GM23248 (cell line): ENCODE data around the gene GRAMD1B. TPM values are rescaled to one million over a fixed set of nuclear protein-coding genes. Genes with fewer than 3 reads are reported as not detected.
"Not testable (repeated sequence)": the region's sequence is repeated elsewhere in the genome, so short reads cannot be mapped to it uniquely, and the experiment has no call there.

Source experiments
- DNase-seq: peaks from one replicate; pipeline ENCODE4 v3.0.0-alpha.2; 2015
- H2AFZ ChIP-seq: fragments of 200-600 bp; sonication (generic); 2 replicates; pipeline ENCODE4 v1.6.1; 2016; ENCODE audit warnings: antibody characterized with exemption
- H3F3A ChIP-seq: fragments of 200-600 bp; sonication (generic); 2 replicates; pipeline ENCODE4 v1.6.1; 2016; ENCODE audit warnings: mild to moderate bottlenecking, antibody characterized with exemption, mixed run types; ENCODE audit not compliant: insufficient read depth
- H3K27ac ChIP-seq: fragments of 200-600 bp; sonication (generic); 2 replicates; pipeline ENCODE4 v1.5.1; 2016; ENCODE audit warnings: mild to moderate bottlenecking
- H3K27me3 ChIP-seq: fragments of 200-600 bp; sonication (generic); replicated peaks from 2 replicates; pipeline ENCODE4 v1.6.1; 2016; ENCODE audit warnings: mild to moderate bottlenecking; ENCODE audit not compliant: insufficient read depth
- H3K36me3 ChIP-seq: fragments of 200-600 bp; sonication (generic); 2 replicates; pipeline ENCODE4 v1.6.1; 2016; ENCODE audit warnings: low read depth, mild to moderate bottlenecking
- H3K4me1 ChIP-seq: fragments of 200-600 bp; sonication (generic); 2 replicates; pipeline ENCODE4 v1.6.1; 2016; ENCODE audit warnings: mild to moderate bottlenecking; ENCODE audit not compliant: insufficient read depth
- H3K4me2 ChIP-seq: fragments of 200-600 bp; sonication (generic); one replicate; pipeline ENCODE4 v1.6.1; 2016; ENCODE audit warnings: mild to moderate bottlenecking; ENCODE audit not compliant: unreplicated experiment
- H3K4me3 ChIP-seq: fragments of 200-600 bp; sonication (generic); 2 replicates; pipeline ENCODE4 v1.5.1; 2016; ENCODE audit warnings: mild to moderate bottlenecking
- H3K79me2 ChIP-seq: fragments of 200-600 bp; sonication (generic); 2 replicates; pipeline ENCODE4 v1.6.1; 2016; ENCODE audit warnings: mild to moderate bottlenecking; ENCODE audit not compliant: insufficient read depth
- H3K9ac ChIP-seq: fragments of 200-600 bp; sonication (generic); 2 replicates; pipeline ENCODE4 v1.6.1; 2016; ENCODE audit warnings: mild to moderate bottlenecking
- H3K9me2 ChIP-seq: fragments of 200-600 bp; sonication (generic); 2 replicates; pipeline ENCODE4 v1.6.1; 2016; ENCODE audit warnings: mixed run types, mild to moderate bottlenecking, moderate library complexity; ENCODE audit not compliant: insufficient read depth
- H3K9me3 ChIP-seq: fragments of 200-600 bp; sonication (generic); one replicate; pipeline ENCODE4 v1.6.1; 2017; ENCODE audit warnings: low read depth
- H4K20me1 ChIP-seq: fragments of 200-600 bp; sonication (generic); 2 replicates; pipeline ENCODE4 v1.6.0; 2016; ENCODE audit not compliant: insufficient read depth
- EZH2 ChIP-seq: fragments of 200-600 bp; sonication (generic); IDR thresholded peaks from 2 replicates; pipeline ENCODE4 v1.6.1; 2018; ENCODE audit warnings: antibody characterized with exemption, mild to moderate bottlenecking; ENCODE audit not compliant: insufficient read depth, poor library complexity, severe bottlenecking
- EZH2phosphoT487 ChIP-seq: fragments of 200-600 bp; sonication (generic); IDR thresholded peaks from 2 replicates; pipeline ENCODE4 v1.6.1; 2018; ENCODE audit warnings: antibody characterized with exemption, moderate library complexity, mild to moderate bottlenecking, low read depth; ENCODE audit not compliant: insufficient read depth
- WGBS, 2 experiments: methylation state at CpG; one replicate each; pipeline ENCODE4 v1.1.6; 2015 to 2017; ENCODE audit warnings: low lambda C conversion rate in 2 of 2, low coverage in 1 of 2; ENCODE audit errors: missing lambda C conversion rate in 2 of 2; 5-methylcytosine and 5-hydroxymethylcytosine counted together
- in situ Hi-C: fragments of 300-500 bp; cut with MboI; formaldehyde crosslinking; loops from 2 replicates; pipeline ENCODE4 v1.15.0; 2020
- polyA plus RNA-seq: library from polyadenylated mRNA; unstranded; fragments of >200 nt; fragmentation: Nextera tagmentation; extraction: Ambion mirVana; gene quantifications from 2 replicates; pipeline ENCODE4 v1.2.1, GENCODE V29; 2016
- total RNA-seq: library from RNA; depleted of rRNA; stranded (reverse); fragments of >200 nt; shearing (Covaris generic); gene quantifications from 2 replicates; pipeline ENCODE4 v1.2.3, GENCODE V29; 2014

GRAMD1B gene
- total and polyA plus RNA-seq, 2 experiments from 2014 or later: 4.1 to 14.8 TPM

DNA sequence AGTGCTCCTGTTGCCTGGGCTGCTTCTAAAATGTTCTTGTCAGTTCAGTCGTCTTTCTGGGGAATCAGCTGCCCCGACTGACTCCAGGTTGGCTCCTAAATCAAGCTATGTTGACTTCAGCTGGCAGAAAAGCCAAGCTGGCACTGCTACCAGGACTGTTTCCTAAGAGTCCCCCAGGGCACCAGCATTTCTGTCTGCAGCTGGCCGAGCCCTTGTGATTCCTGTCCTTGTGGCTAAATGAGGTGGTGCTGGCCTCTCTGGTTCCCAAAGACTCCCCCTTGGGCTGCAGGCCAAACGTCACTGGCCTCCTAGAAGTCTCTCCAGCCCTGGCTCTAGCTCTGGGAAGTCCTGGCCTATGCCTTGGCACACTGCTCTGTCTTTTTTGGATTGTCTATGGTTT is 31.1 kb downstream of the GRAMD1B start:
- Histone ChIP-seq H3K27me3 (no peaks in the 10 kb centered on the region), H3K4me3 (no peak overlapping the region), H3K79me2 (peaks cover 96% of the 10 kb centered on the region), H3K4me1 (no peaks in the 10 kb centered on the region), H3K9me3 (no peaks in the 10 kb centered on the region), H3K27ac (no peak overlapping the region), H3K4me2 (no peak overlapping the region), H3K9ac (no peak overlapping the region), H4K20me1 (no peaks in the 10 kb centered on the region), H2AFZ (no peak overlapping the region), H3K9me2 (no peaks in the 10 kb centered on the region), H3F3A (no peaks in the 10 kb centered on the region), H3K36me3 (no peaks in the 10 kb centered on the region)
- TF ChIP-seq EZH2 (no peak), EZH2phosphoT487 (no peak)
- in situ Hi-C loops: no loop called here
- DNase-seq: peak; percentile 19
- WGBS, 2 experiments: 33 to 40% methylated on average over 4 of the region's 4 CpGs

DNA sequence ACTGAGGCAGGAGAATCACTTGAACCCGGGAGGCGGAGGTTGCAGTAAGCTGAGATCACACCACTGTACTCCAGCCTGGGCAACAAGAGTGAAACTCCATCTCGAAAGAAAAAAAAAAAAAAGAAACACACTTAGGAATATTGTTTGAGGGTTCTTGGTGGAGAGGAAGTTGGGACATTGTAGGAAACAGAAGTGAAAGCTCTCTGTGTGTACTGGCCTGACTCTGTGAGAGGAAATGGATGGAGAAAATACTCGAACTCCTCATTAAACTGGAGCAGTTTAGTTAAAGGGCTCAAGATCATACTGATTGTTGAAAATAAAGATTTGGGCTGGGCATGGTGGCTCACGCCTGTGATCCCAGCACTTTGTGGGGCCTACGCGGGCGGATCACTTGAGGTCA is 35.6 kb downstream of the GRAMD1B start:
- peaks cover 86% of the 10 kb centered on the region for H3K79me2 ChIP-seq
- H3F3A ChIP-seq, H4K20me1 ChIP-seq, in situ Hi-C loops, H3K9ac ChIP-seq, H3K4me2 ChIP-seq, H2AFZ ChIP-seq, H3K27me3 ChIP-seq, DNase-seq, H3K9me2 ChIP-seq, H3K4me3 ChIP-seq, H3K9me3 ChIP-seq, H3K4me1 ChIP-seq, H3K27ac ChIP-seq, H3K36me3 ChIP-seq: not testable (repeated sequence)
- 92 to 93% methylated on average over 6 to 8 of the region's 8 CpGs for WGBS, 2 experiments

DNA sequence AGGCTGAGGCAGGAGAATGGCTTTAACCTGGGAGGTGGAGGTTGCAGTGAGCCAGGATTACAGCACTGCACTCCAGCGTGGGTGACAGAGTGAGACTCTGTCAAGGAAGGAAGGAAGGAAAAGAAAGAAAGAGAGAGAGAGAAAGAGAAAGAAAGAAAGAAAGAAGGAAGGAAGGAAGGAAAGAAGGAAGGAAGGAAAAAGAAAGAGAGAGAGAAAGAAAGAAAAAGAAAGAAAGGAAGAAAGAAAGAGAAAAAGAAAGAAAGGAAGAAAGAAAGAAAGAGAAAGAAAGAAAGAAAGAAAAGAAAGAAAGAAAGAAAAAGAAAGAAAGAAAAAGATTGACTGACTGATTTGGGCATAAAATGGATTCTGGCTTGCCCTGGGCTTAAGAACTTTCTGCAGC is 36.1 kb downstream of the GRAMD1B start:
- H3K36me3 ChIP-seq, DNase-seq, H4K20me1 ChIP-seq, H3K4me1 ChIP-seq, in situ Hi-C loops, H3F3A ChIP-seq, H3K9me2 ChIP-seq, H3K9me3 ChIP-seq, H3K4me3 ChIP-seq, H3K4me2 ChIP-seq, H3K27me3 ChIP-seq, H3K9ac ChIP-seq, H2AFZ ChIP-seq, H3K27ac ChIP-seq: not testable (repeated sequence)
- H3K79me2 ChIP-seq: peaks cover 86% of the 10 kb centered on the region
- 100% methylated on average over 1 of the region's 1 CpG for WGBS, 2 experiments

DNA sequence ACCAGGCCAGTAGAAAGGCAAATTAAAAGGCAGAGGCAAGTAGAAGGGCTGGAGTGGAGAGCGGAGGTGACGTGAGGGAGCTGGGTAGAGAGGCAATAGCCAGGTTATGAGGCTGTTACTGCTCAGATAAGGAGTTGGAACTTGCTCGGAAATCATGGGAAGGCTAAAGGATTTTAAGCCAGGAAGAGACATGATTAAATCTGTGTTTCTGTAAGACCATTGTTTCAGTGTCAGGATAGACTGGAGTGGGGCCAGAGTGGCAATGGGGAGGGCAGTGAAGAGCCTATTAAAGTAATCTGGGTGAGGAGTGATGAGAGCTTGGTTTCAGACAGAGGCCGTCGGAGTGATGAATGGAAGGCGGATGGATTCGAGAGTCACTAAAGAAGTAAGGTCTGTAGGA is 39.0 kb downstream of the GRAMD1B start:
- Histone ChIP-seq H3K9me2 (no peaks in the 10 kb centered on the region), H3K36me3 (no peaks in the 10 kb centered on the region), H3K9me3 (no peaks in the 10 kb centered on the region), H3K27me3 (no peaks in the 10 kb centered on the region), H3K79me2 (peaks cover 85% of the 10 kb centered on the region), H2AFZ (no peak overlapping the region), H3K4me2 (no peak overlapping the region), H3K4me1 (peaks cover 11% of the 10 kb centered on the region), H3K9ac (no peak overlapping the region), H3K27ac (no peak overlapping the region), H3F3A (peaks cover 14% of the 10 kb centered on the region), H3K4me3 (no peak overlapping the region), H4K20me1 (no peaks in the 10 kb centered on the region)
- in situ Hi-C loops: no loop called here
- TF ChIP-seq EZH2 (no peak), EZH2phosphoT487 (no peak)
- no peak for DNase-seq
- WGBS, 2 experiments: 87 to 93% methylated on average over 7 of the region's 7 CpGs

DNA sequence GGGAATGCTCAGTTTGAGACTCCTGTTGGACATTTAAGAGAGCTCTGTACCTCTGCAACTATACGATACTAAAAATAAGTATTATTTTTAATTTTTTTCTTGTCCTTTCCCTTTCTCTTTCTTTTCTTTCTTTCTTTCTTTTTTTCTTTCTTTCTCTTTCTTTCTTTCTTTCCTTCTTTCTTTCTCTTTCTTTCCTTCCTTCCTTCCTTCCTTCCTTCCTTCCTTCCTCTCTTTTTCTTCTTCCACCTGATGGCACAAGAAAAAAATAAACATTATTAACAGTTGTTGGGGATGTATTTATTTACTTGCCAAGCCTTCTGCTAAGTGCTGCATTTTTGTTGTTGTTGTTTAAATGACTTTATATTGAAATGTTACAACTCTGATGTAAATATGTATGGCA is 39.5 kb downstream of the GRAMD1B start:
- peaks cover 17% of the 10 kb centered on the region for H3F3A ChIP-seq
- peaks cover 16% of the 10 kb centered on the region for H3K4me1 ChIP-seq
- no peaks in the 10 kb centered on the region for H3K9me3 ChIP-seq
- no peaks in the 10 kb centered on the region for H3K36me3 ChIP-seq
- H3K4me2 ChIP-seq: no peak overlapping the region
- H3K4me3 ChIP-seq: no peak overlapping the region
- no peak for DNase-seq
- no peaks in the 10 kb centered on the region for H3K27me3 ChIP-seq
- H4K20me1 ChIP-seq: no peaks in the 10 kb centered on the region
- no peak overlapping the region for H3K27ac ChIP-seq
- peaks cover 80% of the 10 kb centered on the region for H3K79me2 ChIP-seq
- no peaks in the 10 kb centered on the region for H3K9me2 ChIP-seq
- in situ Hi-C loops: no loop called here
- H3K9ac ChIP-seq: no peak overlapping the region
- TF ChIP-seq EZH2 (no peak), EZH2phosphoT487 (no peak)
- 50 to 53% methylated on average over 1 of the region's 1 CpG for WGBS, 2 experiments
- H2AFZ ChIP-seq: no peak overlapping the region
